GM19023 (cell line): ENCODE measurements around the gene HAUS2.
A peak's percentile ranks its signal among the peaks of the same experiment; 100 is the strongest.
"Not testable (repeated sequence)": the region's sequence is repeated elsewhere in the genome, so short reads cannot be mapped to it uniquely, and the experiment has no call there.

ENCODE experiments used
- ATAC-seq: cut with Tn5 transposase; IDR thresholded peaks from one replicate; pipeline ENCODE4 v1.9.1; 2021; ENCODE audit warnings: mild to moderate bottlenecking, moderate library complexity; ENCODE audit not compliant: unreplicated experiment

Gene HAUS2

GRCh38 chr15:42548249-42549031 lies at the start of gene HAUS2, which contains the start of gene LRRC57:
TSS of gene HAUS2 (plus strand) at chr15:42548838. CDS start at chr15:42548873, 35 bp downstream.
TSS of gene LRRC57 (minus strand) at chr15:42548793. CDS start at chr15:42548434, 359 bp downstream.
- peak; percentile 84 for ATAC-seq

DNA sequence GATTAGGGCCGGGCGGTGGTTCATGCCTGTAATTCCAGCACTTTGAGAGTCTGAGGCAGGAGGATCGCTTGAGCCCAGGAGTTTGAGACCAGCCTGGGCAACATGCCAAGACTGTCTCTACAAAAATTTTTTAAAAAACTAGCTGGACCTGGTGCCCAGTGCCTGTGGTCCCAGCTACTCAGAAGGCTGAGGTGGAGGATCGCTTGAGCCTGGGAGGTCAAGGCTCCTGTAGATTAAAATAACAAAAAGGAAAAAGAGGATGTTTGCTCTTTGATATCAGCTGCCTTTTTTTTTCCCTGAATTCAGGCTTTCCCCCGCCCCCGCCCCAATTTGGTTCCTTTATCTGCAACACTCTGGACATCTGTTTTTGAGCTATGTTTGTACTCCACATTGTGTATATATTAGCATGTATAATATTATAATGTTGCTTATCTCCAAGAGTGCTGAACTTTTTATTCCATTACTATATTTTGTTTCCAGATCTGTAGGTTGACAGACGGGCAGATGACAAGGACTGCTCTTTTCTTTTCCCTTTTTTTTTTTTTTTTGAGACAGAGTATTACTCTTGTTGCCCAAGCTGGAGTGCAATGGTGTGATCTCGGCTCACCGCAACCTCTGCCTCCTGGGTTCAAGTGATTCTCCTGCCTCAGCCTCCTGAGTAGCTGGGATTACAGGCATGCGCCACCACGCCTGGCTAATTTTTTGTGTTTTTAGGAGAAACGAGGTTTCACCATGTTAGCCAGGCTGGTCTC lies 48.6 kb upstream of the HAUS2 start:
- no peak for ATAC-seq

- no peak for ATAC-seq
Observed at GRCh38 chr15:42502477-42502876, 46.2 kb upstream of the HAUS2 start.

DNA sequence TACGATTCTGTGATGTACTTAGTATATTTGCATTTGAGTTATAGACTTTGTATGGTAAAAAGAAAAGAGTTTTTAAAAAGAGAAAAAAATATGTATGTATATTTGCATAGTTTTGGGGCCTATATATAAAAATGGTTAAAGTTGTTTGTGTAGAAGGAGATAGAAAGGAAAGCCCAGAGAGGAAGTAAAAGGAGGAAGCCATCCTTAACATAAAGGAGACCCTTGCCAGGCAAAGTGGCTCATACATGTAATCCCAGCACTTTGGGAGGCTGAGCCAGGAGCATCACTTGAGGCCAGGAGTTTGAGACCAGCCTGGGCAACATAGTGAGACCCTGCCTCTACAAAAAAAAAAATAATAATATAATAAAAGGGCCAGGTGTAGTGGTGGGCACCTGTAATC lies 44.8 kb upstream of the HAUS2 start:
- ATAC-seq, result no peak

DNA sequence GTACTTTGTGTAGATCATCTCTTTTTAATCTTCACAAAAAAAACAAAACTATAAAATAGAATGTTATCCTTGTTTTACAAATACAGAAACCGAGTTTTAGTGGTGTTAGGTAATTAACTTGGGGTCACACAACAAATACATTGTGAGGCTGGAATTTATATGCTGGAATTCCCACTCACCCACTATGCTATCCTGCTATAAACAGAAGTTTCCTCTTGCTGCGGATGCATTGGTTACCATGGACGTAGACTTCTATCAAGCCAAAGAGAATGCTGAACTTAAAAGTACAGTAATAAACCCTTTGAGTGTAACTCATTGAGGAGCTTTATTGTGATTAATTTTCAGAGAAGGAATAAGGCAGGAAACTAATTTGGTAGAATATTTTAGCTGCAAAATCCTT lies 44.0 kb upstream of the HAUS2 start:
- peak; percentile 8 for ATAC-seq

GRCh38 chr15:42507514-42507913 lies 41.1 kb upstream of the HAUS2 start:
- ATAC-seq, result no peak

GRCh38 chr15:42508263-42508690 lies 40.4 kb upstream of the HAUS2 start:
- no peak for ATAC-seq

DNA sequence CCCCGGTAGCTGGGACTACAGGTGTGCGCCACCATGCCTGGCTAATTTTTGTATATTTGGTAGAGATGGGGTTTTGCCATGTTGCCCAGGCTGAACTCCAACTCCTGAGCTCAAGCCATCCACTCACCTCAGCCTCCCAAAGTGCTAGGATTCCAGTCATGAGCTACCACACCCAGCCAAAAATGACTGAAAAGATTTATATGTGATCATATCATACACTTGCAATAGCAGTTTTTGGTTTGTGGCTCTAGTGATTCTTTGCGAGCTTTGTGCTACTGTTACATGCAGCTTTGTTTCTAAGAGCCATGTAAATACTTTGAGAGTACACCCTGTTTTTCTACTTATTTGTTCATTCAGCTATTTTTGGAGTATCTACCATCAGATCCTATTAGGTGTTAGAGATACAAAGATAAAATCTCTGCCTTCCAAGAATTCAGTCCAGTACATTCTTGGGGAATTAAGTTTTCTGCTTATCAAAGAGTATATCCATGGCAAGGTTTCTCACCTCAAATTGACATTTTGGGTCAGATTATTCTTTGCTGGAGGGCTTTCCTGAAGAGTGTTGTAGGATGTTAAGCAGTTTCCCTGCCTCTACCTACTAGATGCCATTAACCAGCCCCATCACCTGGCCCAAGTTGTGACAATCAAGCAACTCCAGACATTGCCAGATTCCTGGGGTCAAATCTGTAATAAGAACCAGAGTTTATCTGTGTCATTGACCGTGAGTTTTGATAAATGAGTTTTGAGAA lies 38.2 kb upstream of the HAUS2 start:
- no peak for ATAC-seq

DNA sequence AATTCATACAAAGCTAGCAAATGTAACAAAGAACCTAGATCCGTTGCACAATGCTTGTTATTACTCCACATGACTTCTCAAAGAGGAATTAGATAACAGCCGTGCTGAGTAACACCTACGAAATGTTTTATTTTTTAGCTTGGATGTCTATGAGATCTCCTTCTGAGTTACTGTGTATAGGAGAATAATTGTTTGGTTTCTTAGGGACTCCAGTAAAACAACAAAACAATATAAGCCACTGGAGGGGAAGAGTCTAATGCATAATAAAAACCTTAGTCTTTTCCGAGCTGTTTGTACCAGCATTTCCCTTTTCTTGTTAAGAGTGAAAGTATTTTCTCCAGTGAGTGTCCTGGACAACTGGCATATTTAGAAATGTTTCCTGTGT lies 37.6 kb upstream of the HAUS2 start:
- no peak for ATAC-seq

- no peak for ATAC-seq
Observed at GRCh38 chr15:42523331-42523730, 25.3 kb upstream of the HAUS2 start.

DNA sequence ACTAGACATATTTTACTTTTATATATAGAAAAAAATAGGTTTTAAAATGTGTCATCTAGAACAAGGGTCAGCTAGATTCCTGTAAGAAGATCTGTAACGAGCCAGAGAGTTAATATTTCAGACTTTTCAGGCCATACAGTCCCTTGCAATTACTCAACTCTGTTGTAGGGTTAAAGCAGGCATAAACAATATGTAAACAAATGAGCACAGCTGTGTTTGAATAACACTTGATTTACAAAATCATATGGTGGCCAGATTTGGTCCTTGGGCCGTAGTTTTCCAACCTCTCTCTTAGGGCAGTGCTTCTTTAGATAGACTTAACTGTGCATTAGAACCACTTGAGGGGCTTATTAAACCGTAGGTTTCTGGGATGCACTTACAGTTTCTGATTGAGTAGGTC lies 19.7 kb upstream of the HAUS2 start:
- no peak for ATAC-seq

- no peak for ATAC-seq
Observed at GRCh38 chr15:42533246-42533645, 15.4 kb upstream of the HAUS2 start.

- ATAC-seq, result no peak
Observed at GRCh38 chr15:42544853-42545629, 3.6 kb upstream of the HAUS2 start.

DNA sequence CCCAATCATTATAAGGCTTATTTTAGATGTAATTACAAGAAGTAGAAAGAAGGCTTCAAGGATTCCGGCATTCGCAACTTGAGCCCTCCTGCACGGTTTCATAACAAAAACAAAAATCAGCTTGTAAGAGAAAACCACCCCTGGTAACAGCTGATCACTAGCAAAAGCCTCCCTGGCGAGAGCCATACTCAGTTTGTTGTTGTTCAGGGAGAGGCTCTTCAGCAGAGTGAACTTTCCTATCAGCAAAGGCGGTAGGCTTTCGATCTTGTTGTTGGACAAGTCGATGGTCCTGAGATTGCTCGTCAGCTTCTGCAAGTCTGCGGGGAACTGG lies 755 bp upstream of the HAUS2 start:
- no peak for ATAC-seq

DNA sequence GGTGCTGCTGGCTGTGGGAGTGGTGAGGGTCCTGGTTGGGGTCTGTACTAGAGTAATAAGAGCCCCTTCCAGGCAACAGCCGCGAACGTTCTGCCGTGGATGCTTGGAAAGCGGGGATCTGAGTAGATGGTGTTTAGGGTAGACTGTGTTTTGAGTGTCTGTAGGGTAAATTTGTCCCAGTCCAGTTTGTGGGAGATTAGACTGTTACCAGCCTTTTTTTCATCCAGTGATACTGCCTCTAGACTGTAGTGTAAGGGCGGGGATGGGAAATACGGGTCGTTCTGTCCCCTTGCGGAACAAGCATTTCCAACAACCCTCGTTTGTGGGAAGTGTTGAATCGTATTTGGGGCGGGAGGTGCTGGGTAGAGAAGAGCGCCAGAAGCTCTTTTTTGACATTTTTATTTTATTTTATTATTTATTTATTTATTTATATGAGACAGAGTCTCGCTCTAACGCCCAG lies 424 bp downstream of the HAUS2 start:
- peak; percentile 36 for ATAC-seq

- ATAC-seq, result no peak
Observed at GRCh38 chr15:42549741-42550392, 1.2 kb downstream of the HAUS2 start.

- ATAC-seq, result no peak
Observed at GRCh38 chr15:42553554-42553953, 4.9 kb downstream of the HAUS2 start.

DNA sequence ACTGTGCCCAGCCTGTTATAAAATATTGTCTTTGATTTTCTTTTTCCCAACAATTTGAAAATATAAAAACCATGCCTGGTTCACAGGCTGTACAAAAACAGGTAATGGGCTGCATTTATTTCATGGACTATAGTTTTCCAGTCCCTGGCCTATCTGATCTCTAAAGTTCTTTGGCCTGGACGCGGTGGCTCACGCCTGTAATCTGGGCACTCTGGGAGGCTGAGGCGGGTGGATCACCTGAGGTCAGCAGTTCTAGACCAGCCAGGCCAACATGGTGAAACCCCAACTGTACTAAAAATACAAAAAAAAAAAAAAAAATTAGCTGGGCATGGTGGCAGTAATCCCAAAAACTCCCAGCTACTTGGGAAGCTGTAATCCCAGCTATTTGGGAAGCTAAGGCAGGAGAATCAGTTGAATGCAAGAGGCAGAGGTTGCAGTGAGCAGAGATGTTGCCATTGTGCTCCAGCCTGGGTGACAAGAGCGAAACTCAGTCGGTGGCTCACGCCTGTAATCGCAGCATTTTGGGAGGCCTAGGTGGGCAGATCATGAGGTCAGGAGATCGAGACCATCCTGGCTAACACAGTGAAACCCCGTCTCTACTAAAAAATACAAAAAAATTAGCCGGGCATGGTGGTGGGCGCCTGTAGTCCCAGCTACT lies 8.0 kb downstream of the HAUS2 start:
- not testable (repeated sequence) for ATAC-seq

DNA sequence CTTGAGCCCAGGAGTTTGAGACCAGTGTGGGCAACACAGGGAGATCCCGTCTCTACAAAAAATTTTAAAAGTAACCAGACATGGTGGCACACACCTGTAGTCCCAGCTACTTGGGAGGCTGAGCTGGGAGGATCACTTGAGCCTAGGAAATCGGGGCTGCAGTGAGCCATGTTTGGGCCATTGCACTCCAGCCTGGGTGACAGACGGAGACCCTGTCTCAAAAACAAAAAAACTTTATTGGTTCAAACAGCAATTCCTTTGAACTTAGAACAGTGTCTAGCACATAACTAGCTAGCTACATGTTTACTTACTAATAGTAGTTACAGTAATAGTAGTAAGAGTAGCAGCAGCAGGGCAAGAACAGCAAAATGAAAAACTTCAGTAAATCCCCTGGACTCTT lies 10.1 kb downstream of the HAUS2 start:
- no peak for ATAC-seq
